GM12873 (cell line): ENCODE data around the gene EFCAB8.

Source experiments
- CTCF ChIP-seq: IDR thresholded peaks from 2 replicates; pipeline ENCODE4 v1.5.1; 2012; ENCODE audit warnings: low read depth, mild to moderate bottlenecking, moderate library complexity, low read length, control low read depth; ENCODE audit not compliant: insufficient read depth; ENCODE audit errors: missing control alignments

Gene EFCAB8

GRCh38 chr20:32822225-32822624 is 36.5 kb upstream of the EFCAB8 start:
- TF ChIP-seq CTCF = no peak

GRCh38 chr20:32823078-32823477 is 35.6 kb upstream of the EFCAB8 start:
- no peak for TF ChIP-seq CTCF

GRCh38 chr20:32823737-32824588 is 34.8 kb upstream of the EFCAB8 start:
- no peak for TF ChIP-seq CTCF

GRCh38 chr20:32828029-32828680 is 30.6 kb upstream of the EFCAB8 start:
- no peak for TF ChIP-seq CTCF

- no peak for TF ChIP-seq CTCF
Observed at GRCh38 chr20:32829311-32830005, 29.3 kb upstream of the EFCAB8 start.

- TF ChIP-seq CTCF = no peak
Observed at GRCh38 chr20:32830437-32830836, 28.3 kb upstream of the EFCAB8 start.

- no peak for TF ChIP-seq CTCF
Observed at GRCh38 chr20:32831982-32832381, 26.7 kb upstream of the EFCAB8 start.
